GM18505 (cell line): Measurements from ENCODE around the gene RICTOR.
"Not testable (repeated sequence)": the region's sequence is repeated elsewhere in the genome, so short reads cannot be mapped to it uniquely, and the experiment has no call there.

Experiments used
- ATAC-seq: cut with Tn5 transposase; IDR thresholded peaks from one replicate; pipeline ENCODE4 v1.9.1; 2021; ENCODE audit not compliant: unreplicated experiment
- POLR2A ChIP-seq: IDR thresholded peaks from 4 replicates; pipeline ENCODE4 v1.6.1; 2011; ENCODE audit warnings: borderline replicate concordance; ENCODE audit not compliant: insufficient read depth, insufficient read length; ENCODE audit errors: extremely low read depth

RICTOR gene

DNA sequence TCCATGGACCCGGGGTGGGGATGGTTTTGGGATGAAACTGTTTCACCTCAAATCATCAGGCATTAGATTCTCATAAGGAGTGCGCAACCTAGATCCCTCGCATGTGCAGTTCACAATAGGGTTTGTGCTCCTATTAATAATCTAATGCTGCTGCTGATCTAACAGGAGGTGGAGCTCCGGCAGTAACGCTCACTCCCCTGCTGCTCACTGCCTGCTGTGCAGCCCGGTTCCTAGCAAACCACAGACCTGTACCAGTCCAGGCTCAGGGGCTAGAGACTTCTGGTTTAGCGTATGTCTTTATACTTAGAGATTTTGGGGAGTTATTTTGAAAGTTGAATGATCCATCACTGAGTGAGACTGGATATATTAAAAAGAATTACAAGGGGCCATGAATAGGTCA, 50.2 kb downstream of the RICTOR start:
- no peak for TF ChIP-seq POLR2A
- no peak for ATAC-seq

DNA sequence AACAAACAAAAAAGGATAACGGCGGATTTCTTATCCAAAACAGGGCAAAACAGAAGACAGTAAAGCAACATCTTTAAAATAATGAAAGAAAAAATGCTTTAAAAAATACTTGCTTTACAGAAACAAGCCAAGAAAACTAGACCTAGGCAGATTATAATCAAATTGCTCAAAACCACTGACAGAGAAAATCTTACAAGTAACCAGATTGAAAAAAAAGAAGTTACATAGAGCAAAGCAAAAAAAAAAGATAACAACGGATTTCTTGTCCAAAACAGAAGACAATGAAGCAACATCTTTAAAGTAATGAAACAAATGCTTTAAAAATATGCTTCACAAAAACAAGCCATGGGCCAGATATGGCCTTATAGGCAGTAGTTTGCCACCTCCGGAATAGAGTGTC, 51.1 kb downstream of the RICTOR start:
- ATAC-seq = no peak
- TF ChIP-seq POLR2A = no peak

DNA sequence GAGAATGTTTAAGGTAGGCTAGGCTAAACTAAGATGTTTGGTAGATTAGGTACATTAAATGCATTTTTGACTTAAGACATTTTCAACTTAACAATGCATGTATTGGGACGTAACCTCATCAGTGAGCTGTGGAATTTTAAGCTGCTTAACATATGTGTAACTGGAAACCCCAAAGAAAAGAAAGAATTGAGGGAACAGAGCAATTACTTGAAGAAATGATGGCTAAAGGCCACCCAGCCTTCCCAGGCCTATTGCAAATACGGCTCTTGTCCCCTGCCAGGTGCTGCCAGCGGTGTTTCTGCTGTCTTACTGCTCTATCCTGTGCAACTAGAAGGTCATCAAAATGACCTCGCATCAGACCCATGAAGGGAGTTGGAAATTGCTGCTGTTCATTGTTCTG, 52.0 kb downstream of the RICTOR start:
- TF ChIP-seq POLR2A = no peak
- no peak for ATAC-seq

DNA sequence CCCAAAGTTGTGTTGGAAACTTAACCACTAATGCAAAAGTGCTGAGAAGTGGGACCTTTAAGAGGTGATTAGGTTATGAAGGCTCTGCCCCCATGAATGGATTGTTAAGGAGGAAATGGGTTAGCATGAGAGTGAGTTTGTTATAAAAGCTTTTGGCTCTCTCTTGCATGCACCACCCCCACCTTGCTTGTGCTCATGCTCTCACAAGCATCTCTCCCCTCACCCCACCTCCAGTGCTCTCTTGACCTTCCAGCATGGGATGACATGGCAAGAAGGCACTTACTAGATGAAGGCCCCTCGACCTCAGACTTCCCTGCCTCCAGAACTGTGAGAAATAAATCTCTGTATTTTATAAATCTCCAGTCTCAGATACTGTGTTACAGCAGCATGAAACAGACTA, 52.8 kb downstream of the RICTOR start:
- TF ChIP-seq POLR2A = no peak
- no peak for ATAC-seq

DNA sequence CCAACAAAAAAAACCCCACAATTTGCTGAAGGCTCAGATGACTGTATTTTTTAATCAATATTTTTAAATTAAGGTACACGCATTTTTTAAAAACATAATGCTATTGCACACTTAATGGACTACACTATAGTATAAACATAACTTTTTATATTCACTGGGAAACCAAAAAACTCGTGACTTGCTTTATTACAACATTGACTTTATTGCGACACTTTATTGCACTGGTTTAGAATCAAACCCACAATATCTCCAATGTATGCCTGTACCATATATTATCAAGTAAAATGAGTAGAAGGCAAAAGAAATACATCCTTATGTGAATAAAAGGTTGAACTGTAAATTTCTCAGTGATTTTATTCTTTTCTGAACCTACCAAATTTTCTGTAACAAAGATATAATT, 53.7 kb downstream of the RICTOR start:
- TF ChIP-seq POLR2A = no peak
- no peak for ATAC-seq

DNA sequence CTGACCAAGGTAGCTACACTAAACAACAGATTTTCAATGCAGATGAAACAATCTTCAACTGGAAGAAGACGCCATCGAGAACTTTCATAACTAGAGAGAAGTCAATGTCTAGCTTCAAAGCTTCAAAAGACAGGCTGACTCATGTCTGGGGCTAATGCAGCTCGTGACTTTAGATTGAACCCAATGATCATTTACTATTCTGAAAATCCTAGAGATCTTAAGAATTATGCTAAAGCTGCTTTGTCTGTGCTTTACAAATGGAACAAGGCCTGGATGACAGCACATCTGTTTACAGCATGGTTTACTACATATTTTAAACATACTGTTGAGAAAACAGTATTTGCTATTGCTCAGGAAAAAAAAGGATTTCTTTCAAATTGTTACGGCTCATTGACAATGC, 54.9 kb downstream of the RICTOR start:
- no peak for TF ChIP-seq POLR2A
- no peak for ATAC-seq

DNA sequence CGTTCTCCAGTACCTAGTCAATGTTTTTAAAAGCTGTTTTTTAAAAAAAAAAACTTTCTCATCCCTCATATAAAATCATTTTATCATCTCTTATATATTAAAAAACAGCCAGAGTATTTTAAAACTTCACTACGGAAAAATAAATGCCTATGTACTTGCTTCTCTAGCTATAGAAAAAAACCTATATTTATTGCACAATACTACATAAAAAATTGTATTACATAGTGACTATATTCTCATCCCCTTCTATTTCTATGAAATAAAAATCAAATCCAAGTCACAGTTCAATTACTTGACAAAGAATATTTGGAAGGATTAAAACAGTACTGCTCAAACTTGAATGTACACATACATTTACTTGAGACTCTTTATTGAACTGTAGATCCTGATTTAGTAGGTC, 56.7 kb downstream of the RICTOR start:
- TF ChIP-seq POLR2A = no peak
- ATAC-seq = no peak

DNA sequence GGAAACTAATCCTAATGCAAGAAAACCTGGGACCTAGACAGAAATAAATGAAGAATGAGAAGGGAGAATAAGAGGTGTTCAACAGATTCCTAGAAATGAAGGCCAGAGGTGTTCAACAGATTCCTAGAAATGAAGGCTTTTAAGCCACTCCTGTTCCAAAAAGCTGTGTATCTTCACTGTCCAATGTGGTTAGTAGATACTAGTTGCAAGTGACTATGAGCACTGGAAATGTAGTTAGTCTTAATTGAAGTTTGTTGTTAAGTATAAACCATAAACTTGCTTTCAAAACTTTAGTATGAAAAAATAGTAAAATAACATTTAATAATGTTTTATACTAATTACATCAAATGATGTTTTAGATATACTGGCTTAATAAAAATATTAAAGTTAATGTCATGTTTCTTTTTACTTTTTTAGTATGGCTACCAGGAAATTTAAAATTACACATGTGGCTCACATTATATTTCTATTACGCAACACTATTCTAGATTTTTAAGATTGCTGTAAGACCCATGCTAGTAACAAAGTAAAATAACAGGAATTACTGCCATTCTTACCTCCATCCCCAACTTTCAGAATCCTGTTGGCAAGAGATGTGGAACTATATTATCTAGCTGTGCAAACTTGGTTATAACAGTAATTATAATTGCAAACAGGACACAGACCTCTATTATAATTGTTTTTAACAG, 57.5 kb downstream of the RICTOR start:
- TF ChIP-seq POLR2A = no peak
- ATAC-seq = no peak

DNA sequence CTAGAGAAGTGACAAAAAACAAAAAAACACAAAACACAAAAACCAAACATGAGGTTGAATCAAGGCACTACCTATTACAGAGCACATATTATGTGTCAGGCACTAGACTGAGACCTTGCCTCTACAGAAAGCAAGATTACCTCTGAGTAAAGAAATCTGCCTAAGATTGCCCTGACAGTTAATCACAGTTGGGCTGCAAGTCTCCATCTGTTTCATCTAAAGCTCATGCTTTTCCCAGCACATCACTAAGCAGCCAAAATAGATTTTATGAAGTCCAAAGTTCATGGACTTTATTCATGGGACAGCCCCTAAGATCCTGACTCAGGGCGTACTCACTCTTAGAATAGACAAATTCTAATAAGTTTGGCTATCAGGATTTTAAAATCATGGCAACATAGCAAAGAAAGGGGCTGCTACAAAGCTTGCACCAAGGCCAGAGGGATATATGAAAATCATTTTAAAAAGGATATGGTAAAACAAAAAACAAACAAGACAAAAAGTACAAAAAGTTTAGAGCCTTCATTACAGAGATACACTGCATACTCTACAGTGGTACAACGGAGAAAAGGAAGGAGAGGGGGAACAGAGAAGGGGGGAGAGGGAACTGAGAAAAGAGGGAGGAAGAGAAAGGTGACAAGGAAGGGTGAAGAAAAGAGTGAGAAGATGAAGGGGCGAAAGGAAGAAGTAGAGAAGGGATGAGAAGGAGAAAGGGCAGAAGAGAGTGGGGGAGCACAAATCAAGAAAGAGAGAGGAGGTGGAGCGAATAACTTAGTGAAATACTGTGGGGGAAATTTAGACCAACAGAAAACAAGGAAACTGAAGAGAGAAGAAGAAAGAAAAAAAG, 58.2 kb downstream of the RICTOR start:
- TF ChIP-seq POLR2A = no peak
- no peak for ATAC-seq

DNA sequence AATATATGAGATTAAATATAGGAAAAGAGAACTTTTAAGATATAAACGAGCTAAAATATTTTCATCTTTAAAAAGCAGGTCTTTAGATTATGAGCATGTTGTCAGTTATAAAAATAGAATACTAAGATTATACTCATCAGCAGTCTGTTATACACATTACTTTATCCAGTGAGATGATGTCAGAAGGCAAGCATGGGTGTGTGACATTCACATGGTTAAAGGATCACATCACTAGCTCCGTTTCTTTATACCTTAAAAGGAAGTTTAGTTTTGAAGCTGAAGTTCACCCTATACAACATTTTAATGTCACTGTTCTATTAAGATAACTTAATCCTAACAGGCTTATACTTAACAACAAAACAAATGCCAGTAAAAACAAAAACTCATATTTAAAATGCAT, 59.6 kb downstream of the RICTOR start:
- TF ChIP-seq POLR2A = no peak
- no peak for ATAC-seq

DNA sequence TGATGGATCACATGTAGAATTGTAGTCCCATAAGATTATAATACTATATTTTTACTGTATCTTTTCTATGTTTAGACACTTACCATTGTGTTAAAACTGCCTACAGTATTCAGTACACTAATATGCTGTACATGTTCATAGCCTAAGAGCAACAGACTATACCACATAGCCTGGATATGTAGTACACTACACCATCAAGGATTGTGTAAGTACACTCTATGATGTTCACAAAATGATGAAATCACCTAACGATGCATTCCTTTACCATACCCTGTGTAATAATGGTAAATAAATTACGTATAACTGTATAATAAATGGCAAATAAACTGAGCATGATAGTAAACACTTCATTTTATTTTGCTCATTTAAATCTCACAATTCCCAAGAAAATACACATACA, 60.3 kb downstream of the RICTOR start:
- ATAC-seq = no peak
- TF ChIP-seq POLR2A = no peak

DNA sequence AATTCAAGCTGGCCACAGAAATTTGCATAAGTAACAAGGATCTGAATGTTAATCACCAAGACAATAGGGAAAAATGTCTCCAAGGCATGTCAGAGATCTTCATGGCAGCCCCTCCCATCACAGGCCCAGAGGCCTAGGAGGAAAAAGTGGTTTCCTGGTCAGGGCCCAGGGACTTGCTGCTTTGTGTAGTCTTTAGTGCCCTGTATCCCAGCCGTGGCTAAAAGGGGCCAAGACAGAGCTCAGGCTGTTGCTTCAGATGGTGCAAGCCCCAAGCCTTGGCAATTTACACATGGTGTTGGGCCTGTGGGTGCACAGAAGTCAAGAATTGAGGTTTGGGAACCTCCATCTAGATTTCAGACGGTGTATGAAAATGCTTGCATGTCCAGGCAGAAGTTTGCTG, 63.2 kb downstream of the RICTOR start:
- ATAC-seq = not testable (repeated sequence)

DNA sequence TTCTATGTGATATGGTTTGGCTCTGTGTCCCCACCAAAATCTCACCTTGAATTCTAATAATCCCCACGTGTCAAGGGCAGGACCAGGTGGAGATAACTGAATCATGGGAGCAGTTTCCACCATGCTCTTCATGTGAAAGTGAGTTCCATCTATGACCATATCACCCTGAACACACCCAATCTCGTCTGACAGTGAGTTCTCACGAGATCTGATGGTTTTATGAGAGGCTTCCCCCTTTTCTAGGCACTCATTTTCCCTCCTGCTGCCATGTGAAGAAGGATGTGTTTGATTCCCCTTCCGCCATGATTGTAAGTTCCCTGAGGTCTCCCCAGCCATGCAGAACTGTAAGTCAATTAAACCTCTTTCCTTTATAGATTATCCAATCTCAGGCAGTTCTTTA, 64.2 kb downstream of the RICTOR start:
- no peak for ATAC-seq

DNA sequence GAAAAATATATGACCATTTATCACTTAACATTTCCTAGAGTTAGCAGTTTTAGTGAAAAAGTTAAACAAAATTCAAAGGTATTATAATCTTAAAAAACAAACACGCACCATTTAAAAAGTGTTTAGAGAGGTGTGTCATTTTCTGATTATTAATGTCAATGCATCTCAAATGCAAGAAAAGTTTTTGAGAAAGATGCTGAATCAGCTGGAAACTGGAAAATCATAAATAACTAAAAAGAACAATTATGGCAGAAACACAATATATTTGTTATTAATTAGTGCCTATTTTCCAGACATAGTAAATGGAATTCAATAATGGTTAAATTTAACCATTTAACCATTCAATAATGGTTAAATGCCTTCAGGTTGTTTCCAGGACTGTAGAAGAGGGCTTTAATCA, 64.9 kb downstream of the RICTOR start:
- no peak for ATAC-seq
- TF ChIP-seq POLR2A = no peak

More for the DNA sequence above, 64.2 kb downstream of the RICTOR start:
- TF ChIP-seq POLR2A = no peak

DNA sequence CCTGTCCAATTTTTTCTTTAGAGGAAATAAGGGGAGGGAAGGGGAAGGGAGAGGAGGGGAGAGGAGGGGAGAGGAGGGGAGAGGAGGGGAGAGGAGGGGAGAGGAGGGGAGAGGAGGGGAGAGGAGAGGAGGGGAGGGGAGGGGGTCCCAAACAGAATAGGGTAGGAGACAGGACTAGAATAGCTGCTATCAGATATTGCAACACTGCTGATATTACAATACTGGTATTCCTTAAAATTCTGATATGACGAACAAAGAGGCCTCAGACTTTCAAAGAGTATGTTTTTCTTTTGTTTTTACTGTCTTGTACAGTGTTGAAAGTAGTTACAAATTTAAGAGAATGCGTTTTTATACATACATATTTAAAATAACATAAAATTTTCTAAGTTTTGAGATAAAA, 67.5 kb downstream of the RICTOR start:
- no peak for ATAC-seq
- TF ChIP-seq POLR2A = no peak

DNA sequence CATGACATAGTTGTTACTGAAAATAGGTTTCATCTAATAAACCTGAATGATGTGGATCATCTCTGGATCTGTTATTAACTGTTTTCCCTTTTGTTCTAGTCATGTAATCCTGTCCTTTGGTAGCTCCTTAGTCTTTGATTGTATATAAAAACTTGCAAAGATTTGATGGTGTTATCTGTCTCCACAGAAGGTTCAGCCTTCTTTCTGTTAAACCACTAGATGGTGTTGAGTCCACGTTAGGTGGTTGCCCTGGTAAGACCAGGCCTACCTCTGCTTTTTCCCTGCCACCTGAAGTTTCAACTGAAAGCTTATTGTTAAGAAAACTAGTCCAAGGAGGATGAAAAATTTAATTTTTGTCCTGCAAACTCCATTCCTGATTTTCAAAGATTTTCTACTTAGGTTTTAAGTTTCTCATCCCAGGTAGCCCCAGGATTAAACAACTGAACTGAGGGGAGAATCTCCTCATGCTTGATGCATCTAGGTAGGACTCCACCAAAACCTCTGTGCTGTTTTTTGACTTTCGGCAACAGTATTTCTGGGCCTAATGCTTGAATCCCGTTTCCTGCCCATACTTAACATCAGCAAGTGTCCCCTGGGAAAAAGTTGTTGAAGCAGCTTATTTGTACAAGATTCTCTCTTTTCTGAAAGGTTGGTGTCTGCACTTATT, 68.5 kb downstream of the RICTOR start:
- no peak for ATAC-seq

More for the DNA sequence above, 68.5 kb downstream of the RICTOR start:
- TF ChIP-seq POLR2A = no peak
